Smooth muscle cell (in vitro differentiated cells): ENCODE measurements around the gene INPP4B. TPM values are rescaled to one million over a fixed set of nuclear protein-coding genes. Genes with fewer than 3 reads are reported as not detected.

Source experiments
- DNase-seq: peaks from one replicate; lab custom pipeline; 2025; ENCODE audit not compliant: unreplicated experiment; lab: John Stamatoyannopoulos, UW
- H2AFZ ChIP-seq: fragments of 200-600 bp; sonication (generic); 2 replicates; pipeline ENCODE4 v1.6.0; 2016; ENCODE audit warnings: antibody characterized with exemption, low read depth, mild to moderate bottlenecking
- H3F3A ChIP-seq: fragments of 200-600 bp; sonication (generic); 2 replicates; pipeline ENCODE4 v1.6.0; 2017; ENCODE audit warnings: antibody characterized with exemption, low read depth
- H3K27ac ChIP-seq: fragments of 200-600 bp; sonication (generic); 2 replicates; pipeline ENCODE4 v1.5.1; 2016; ENCODE audit warnings: low read depth, mild to moderate bottlenecking
- H3K27me3 ChIP-seq: fragments of 200-600 bp; sonication (generic); 2 replicates; pipeline ENCODE4 v1.6.1; 2016; ENCODE audit warnings: low read depth, mild to moderate bottlenecking
- H3K36me3 ChIP-seq: fragments of 200-600 bp; sonication (generic); 2 replicates; pipeline ENCODE4 v1.5.1; 2016; ENCODE audit warnings: low read depth
- H3K4me1 ChIP-seq: fragments of 200-600 bp; sonication (generic); 2 replicates; pipeline ENCODE4 v1.5.1; 2016; ENCODE audit warnings: low read depth
- H3K4me2 ChIP-seq: fragments of 200-600 bp; sonication (generic); 2 replicates; pipeline ENCODE4 v1.6.0; 2016; ENCODE audit warnings: mild to moderate bottlenecking
- H3K4me3 ChIP-seq: fragments of 200-600 bp; sonication (generic); 2 replicates; pipeline ENCODE4 v1.5.1; 2016; ENCODE audit warnings: mild to moderate bottlenecking
- H3K79me2 ChIP-seq: fragments of 200-600 bp; sonication (generic); 2 replicates; pipeline ENCODE4 v1.6.0; 2016; ENCODE audit warnings: low read depth, mild to moderate bottlenecking
- H3K9ac ChIP-seq: fragments of 200-600 bp; sonication (generic); 2 replicates; pipeline ENCODE4 v1.6.0; 2016; ENCODE audit warnings: low read depth
- H3K9me3 ChIP-seq: fragments of 200-600 bp; sonication (generic); replicated peaks from 2 replicates; pipeline ENCODE4 v1.5.1; 2016; ENCODE audit warnings: low read depth
- H4K20me1 ChIP-seq: fragments of 200-600 bp; sonication (generic); 2 replicates; pipeline ENCODE4 v1.6.0; 2016; ENCODE audit warnings: low read depth
- WGBS: methylation state at CpG from one replicate; pipeline ENCODE4 v1.1.7; 2016; ENCODE audit warnings: low lambda C conversion rate; 5-methylcytosine and 5-hydroxymethylcytosine counted together
- polyA plus RNA-seq: library from polyadenylated mRNA; unstranded; fragments of >200 nt; fragmentation: Nextera tagmentation; extraction: Ambion mirVana; gene quantifications from 2 replicates; pipeline ENCODE4 v1.2.1, GENCODE V29; 2016
- total RNA-seq: library from RNA; depleted of rRNA; stranded (reverse); fragments of >200 nt; gene quantifications from 2 replicates; pipeline ENCODE4 v1.2.3, GENCODE V29; 2014
- TF ChIP-seq, protein P1 (sequence below): fragments of 200-600 bp; sonication (generic); IDR thresholded peaks from 2 replicates; pipeline ENCODE4 v1.5.1; 2017; ENCODE audit warnings: borderline replicate concordance, mild to moderate bottlenecking, antibody characterized with exemption; ENCODE audit not compliant: insufficient read depth, poor library complexity, severe bottlenecking

The INPP4B gene
- total and polyA plus RNA-seq, 2 experiments from 2014 or later: 2.0 to 10.9 TPM

- no peak for DNase-seq
- Histone ChIP-seq H3K4me1 (no peaks in the 10 kb centered on the region), H3K4me2 (no peak overlapping the region), H3F3A (no peaks in the 10 kb centered on the region), H3K36me3 (no peaks in the 10 kb centered on the region), H2AFZ (no peak overlapping the region), H3K27me3 (no peaks in the 10 kb centered on the region), H3K4me3 (no peak overlapping the region), H3K9ac (no peak overlapping the region), H4K20me1 (no peaks in the 10 kb centered on the region), H3K79me2 (no peaks in the 10 kb centered on the region), H3K9me3 (peaks cover 6% of the 10 kb centered on the region), H3K27ac (no peak overlapping the region)
- WGBS: 80% methylated on average over 5 of the region's 5 CpGs
- TF ChIP-seq, protein P1, sequence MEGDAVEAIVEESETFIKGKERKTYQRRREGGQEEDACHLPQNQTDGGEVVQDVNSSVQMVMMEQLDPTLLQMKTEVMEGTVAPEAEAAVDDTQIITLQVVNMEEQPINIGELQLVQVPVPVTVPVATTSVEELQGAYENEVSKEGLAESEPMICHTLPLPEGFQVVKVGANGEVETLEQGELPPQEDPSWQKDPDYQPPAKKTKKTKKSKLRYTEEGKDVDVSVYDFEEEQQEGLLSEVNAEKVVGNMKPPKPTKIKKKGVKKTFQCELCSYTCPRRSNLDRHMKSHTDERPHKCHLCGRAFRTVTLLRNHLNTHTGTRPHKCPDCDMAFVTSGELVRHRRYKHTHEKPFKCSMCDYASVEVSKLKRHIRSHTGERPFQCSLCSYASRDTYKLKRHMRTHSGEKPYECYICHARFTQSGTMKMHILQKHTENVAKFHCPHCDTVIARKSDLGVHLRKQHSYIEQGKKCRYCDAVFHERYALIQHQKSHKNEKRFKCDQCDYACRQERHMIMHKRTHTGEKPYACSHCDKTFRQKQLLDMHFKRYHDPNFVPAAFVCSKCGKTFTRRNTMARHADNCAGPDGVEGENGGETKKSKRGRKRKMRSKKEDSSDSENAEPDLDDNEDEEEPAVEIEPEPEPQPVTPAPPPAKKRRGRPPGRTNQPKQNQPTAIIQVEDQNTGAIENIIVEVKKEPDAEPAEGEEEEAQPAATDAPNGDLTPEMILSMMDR: no peak
These were observed 846.5 kb downstream of the INPP4B start for GRCh38 chr4:141999446-142000143.

DNA sequence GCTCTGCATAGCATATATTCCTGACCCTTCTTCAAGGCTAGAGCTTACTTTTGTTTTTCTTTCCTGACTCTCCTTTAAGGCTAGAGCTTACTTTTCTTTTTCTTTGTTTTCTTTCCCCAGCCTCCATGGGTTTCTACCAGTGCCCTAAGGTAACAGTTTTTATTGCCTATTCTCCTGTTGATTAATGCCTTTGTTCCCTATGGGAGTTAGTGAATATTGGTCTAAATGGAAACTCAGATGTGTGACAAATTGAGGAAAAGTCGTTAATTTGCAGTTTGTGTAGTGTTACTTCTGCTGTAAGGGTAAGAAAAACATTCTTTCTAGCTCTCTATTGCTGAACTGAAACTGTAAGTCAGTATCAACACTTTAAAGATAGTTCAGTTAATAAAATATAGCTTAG, 851.0 kb downstream of the INPP4B start:
- TF ChIP-seq, protein P1: no peak
- Histone ChIP-seq H2AFZ (no peak overlapping the region), H3F3A (no peaks in the 10 kb centered on the region), H3K9me3 (peaks cover 3% of the 10 kb centered on the region), H3K79me2 (no peaks in the 10 kb centered on the region), H3K36me3 (no peaks in the 10 kb centered on the region), H3K9ac (no peak overlapping the region), H3K4me1 (no peaks in the 10 kb centered on the region), H3K4me3 (no peak overlapping the region), H4K20me1 (no peaks in the 10 kb centered on the region), H3K27ac (no peak overlapping the region), H3K27me3 (no peaks in the 10 kb centered on the region), H3K4me2 (no peak overlapping the region)
- 50% methylated on average over 1 of the region's 1 CpG for WGBS
- no peak for DNase-seq

DNA sequence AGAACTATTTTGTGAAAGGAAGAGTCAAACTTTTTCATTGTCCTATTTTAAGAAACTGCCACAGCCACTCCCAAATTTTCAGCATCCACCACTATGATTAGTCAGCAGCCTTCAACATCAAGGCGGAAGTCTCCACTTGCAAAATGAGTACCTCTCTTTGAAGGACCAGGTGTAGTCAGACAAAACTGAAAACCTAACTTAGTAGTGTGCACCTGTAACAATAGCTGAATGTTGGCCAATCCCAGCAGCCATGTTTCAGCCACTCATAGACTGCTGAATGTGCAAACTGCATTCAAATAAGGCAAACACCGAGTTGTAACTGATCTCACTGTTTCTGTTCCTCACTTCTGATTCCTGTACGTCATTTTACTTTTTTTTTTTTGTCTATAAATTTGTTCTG, 868.7 kb downstream of the INPP4B start:
- H3K4me2 ChIP-seq: no peak overlapping the region
- WGBS: 84% methylated on average over 3 of the region's 3 CpGs
- H3K27me3 ChIP-seq: no peaks in the 10 kb centered on the region
- no peak overlapping the region for H2AFZ ChIP-seq
- H3K36me3 ChIP-seq: no peaks in the 10 kb centered on the region
- H4K20me1 ChIP-seq: no peaks in the 10 kb centered on the region
- H3K9me3 ChIP-seq: no peaks in the 10 kb centered on the region
- H3K27ac ChIP-seq: no peak overlapping the region
- no peak overlapping the region for H3K4me3 ChIP-seq
- TF ChIP-seq, protein P1: no peak
- H3K79me2 ChIP-seq: no peaks in the 10 kb centered on the region
- DNase-seq: no peak
- no peaks in the 10 kb centered on the region for H3F3A ChIP-seq
- H3K4me1 ChIP-seq: no peaks in the 10 kb centered on the region
- no peak overlapping the region for H3K9ac ChIP-seq
